Cortex of kidney (tissue), 1 donor: ENCODE measurements around the gene PIPOX.

Experiments
- DNase-seq: peaks from one replicate; lab custom pipeline; 2025; lab: John Stamatoyannopoulos, UW

Gene PIPOX, protein sequence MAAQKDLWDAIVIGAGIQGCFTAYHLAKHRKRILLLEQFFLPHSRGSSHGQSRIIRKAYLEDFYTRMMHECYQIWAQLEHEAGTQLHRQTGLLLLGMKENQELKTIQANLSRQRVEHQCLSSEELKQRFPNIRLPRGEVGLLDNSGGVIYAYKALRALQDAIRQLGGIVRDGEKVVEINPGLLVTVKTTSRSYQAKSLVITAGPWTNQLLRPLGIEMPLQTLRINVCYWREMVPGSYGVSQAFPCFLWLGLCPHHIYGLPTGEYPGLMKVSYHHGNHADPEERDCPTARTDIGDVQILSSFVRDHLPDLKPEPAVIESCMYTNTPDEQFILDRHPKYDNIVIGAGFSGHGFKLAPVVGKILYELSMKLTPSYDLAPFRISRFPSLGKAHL

GRCh38 chr17:29042679-29043538, at the start of gene PIPOX:
Gene PIPOX, plus strand, starts transcription at chr17:29043141. Its CDS starts 85 bp downstream, at chr17:29043226.
- DNase-seq, result no peak

GRCh38 chr17:28993645-28994426, 49.1 kb upstream of the PIPOX start:
- DNase-seq, result no peak

- DNase-seq, result no peak
Observed at GRCh38 chr17:28996554-28997096, 46.3 kb upstream of the PIPOX start.

- no peak for DNase-seq
Observed at GRCh38 chr17:28997806-28998205, 45.1 kb upstream of the PIPOX start.

GRCh38 chr17:28999206-28999605, 43.7 kb upstream of the PIPOX start:
- no peak for DNase-seq

DNA sequence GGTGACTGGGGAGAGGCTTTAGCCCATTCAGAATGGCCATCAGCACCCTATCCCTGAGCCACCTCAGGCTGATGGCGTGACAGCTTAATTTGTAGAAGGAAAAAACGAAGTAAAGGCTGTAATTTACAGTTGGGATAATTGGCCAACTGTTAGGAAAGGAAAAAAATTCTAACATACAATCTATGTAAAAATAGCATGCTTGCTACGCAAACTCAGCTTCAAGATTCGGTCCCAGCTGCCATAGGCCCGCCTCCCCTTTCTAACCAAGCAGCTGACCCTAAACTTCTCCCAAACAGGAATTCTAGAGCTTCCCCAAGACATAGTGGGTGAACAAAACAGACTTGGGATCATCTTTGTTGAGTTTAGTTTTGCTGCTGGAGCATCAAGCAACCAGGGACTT, 42.0 kb upstream of the PIPOX start:
- no peak for DNase-seq

DNA sequence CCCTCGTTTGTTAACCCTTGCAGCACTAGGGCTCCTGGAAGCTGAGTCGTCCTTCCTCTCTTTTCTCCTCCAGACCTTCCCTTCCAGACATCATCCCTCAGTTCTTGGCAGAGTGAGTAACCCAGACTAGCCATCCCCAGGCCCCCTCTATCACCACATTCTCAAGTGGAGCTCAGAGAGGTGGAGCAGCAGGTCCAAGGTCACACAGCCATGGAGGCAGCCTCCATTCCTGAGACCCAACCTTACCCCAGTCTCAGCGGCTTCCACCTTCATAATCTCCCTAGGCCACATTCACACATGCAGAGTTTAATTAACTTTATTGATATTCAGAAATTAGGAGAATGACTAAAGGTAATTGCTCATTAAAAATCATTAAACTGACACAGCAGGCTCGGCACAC, 40.1 kb upstream of the PIPOX start:
- no peak for DNase-seq

DNA sequence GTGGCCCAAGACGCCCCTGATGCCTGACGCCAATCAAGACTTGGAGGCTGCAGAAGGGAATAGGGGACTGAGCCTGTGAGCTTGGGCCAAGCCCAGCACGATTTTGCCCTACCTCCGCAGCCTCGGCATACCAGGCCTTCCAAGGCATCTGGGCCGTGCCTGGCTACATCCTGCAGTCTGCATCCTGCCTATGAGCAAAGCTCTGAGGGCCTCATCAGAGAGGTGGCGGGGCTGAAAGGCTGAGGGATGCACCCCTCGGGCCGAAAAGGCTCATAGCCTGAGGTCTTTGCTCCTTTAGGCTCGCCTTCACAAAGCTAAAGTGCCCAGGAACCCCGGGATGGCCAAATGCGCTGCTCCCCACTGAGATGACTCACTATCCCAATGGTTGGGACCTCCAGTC, 39.7 kb upstream of the PIPOX start:
- DNase-seq, result no peak

GRCh38 chr17:29004081-29004692, 38.8 kb upstream of the PIPOX start:
- DNase-seq, result no peak

GRCh38 chr17:29005936-29006511, 36.9 kb upstream of the PIPOX start, which contains the start of gene SEZ6:
Gene SEZ6, minus strand, starts transcription at chr17:29006033. Its CDS starts 164 bp downstream, at chr17:29005869.
- DNase-seq, result no peak

GRCh38 chr17:29007456-29007855, 35.5 kb upstream of the PIPOX start:
- no peak for DNase-seq

GRCh38 chr17:29007860-29008455, 35.0 kb upstream of the PIPOX start:
- DNase-seq, result no peak

GRCh38 chr17:29008591-29008990, 34.4 kb upstream of the PIPOX start:
- DNase-seq, result no peak

- DNase-seq, result no peak
Observed at GRCh38 chr17:29010129-29010528, 32.8 kb upstream of the PIPOX start.

- DNase-seq, result no peak
Observed at GRCh38 chr17:29010586-29010985, 32.4 kb upstream of the PIPOX start.

- no peak for DNase-seq
Observed at GRCh38 chr17:29012535-29012934, 30.4 kb upstream of the PIPOX start.

- no peak for DNase-seq
Observed at GRCh38 chr17:29014716-29015115, 28.2 kb upstream of the PIPOX start.

GRCh38 chr17:29016345-29017210, 26.4 kb upstream of the PIPOX start:
- DNase-seq, result no peak

- DNase-seq, result no peak
Observed at GRCh38 chr17:29018788-29019474, 24.0 kb upstream of the PIPOX start.
